HL-60 (cell line): Measurements from ENCODE around the gene SCD.

Experiments
- DNase-seq, 2 experiments: peaks; one replicate each; pipeline ENCODE4 v3.0.0-alpha.2; 2010 to 2020; ENCODE audit warnings: low read depth in 1 of 2, low spot score in 1 of 2
- H3K27ac ChIP-seq: fragments of 250-450 bp; sonication (Bioruptor Pico); replicated peaks from 2 replicates; pipeline ENCODE4 v1.5.1; 2020; ENCODE audit warnings: mild to moderate bottlenecking, moderate library complexity
- H3K27me3 ChIP-seq: fragments of 250-450 bp; sonication (Bioruptor Pico); 2 replicates; pipeline ENCODE4 v1.5.1; 2021; ENCODE audit warnings: mild to moderate bottlenecking, moderate library complexity; ENCODE audit not compliant: insufficient read depth, poor library complexity, severe bottlenecking
- H3K4me3 ChIP-seq: replicated peaks from 2 replicates; pipeline ENCODE4 v1.5.1; 2011; ENCODE audit warnings: mild to moderate bottlenecking, control low read depth, low read length; ENCODE audit not compliant: insufficient read depth
- CTCF ChIP-seq: IDR thresholded peaks from one replicate; pipeline ENCODE4 v1.5.1; 2011; ENCODE audit warnings: low read length, control low read depth, inconsistent platforms; ENCODE audit not compliant: insufficient read depth
- GABPA ChIP-seq: IDR thresholded peaks from 2 replicates; pipeline ENCODE4 v1.6.1; 2012; ENCODE audit warnings: low read depth
- POLR2AphosphoS5 ChIP-seq: IDR thresholded peaks from 2 replicates; pipeline ENCODE4 v1.6.1; 2012; ENCODE audit warnings: low read depth
- REST ChIP-seq: IDR thresholded peaks from 2 replicates; pipeline ENCODE4 v1.6.1; 2012; ENCODE audit warnings: low read depth; ENCODE audit not compliant: insufficient replicate concordance
- SPI1 ChIP-seq: IDR thresholded peaks from 2 replicates; pipeline ENCODE4 v1.6.1; 2012; ENCODE audit warnings: low read depth, mild to moderate bottlenecking, borderline replicate concordance

The SCD gene

GRCh38 chr10:100349087-100349486, 2.1 kb downstream of the SCD start:
- DNase-seq, result no peak
- TF ChIP-seq SPI1 (no peak), POLR2AphosphoS5 (no peak), CTCF (no peak), GABPA (no peak), REST (no peak)
- peak overlapping the region; percentile 81 for H3K4me3 ChIP-seq
- no peaks in the 10 kb centered on the region for H3K27me3 ChIP-seq
- H3K27ac ChIP-seq, result no peak overlapping the region

GRCh38 chr10:100349672-100350071, 2.6 kb downstream of the SCD start:
- TF ChIP-seq REST, result no peak
- Histone ChIP-seq H3K27ac (no peak overlapping the region), H3K27me3 (no peaks in the 10 kb centered on the region), H3K4me3 (no peak overlapping the region; the same call in 1 of the 2 replicates)
- no peak for DNase-seq

GRCh38 chr10:100350914-100351485, 4.0 kb downstream of the SCD start:
- no peak overlapping the region for H3K27ac ChIP-seq
- no peaks in the 10 kb centered on the region for H3K27me3 ChIP-seq
- no peak overlapping the region for H3K4me3 ChIP-seq
- DNase-seq, result no peak
- no peak for TF ChIP-seq POLR2AphosphoS5
- TF ChIP-seq SPI1, result no peak
- no peak for TF ChIP-seq GABPA
- TF ChIP-seq CTCF, result no peak
- no peak for TF ChIP-seq REST
